A549 (cell line): ENCODE data around the gene RNF220. TPM values are rescaled to one million over a fixed set of nuclear protein-coding genes. Genes with fewer than 3 reads are reported as not detected.

Experiments
- ATAC-seq, 2 experiments: fragments of 200-7000 bp in 1 of 2; fragments of >200 bp in 1 of 2; cut with Nextera tagmentation in 1 of 2; cut with Tn5 transposase in 1 of 2; 3 replicates each; pipeline versions ENCODE4 v1.8.0 to v1.9.1; 2018 to 2020; ENCODE audit warnings: mild to moderate bottlenecking in 1 of 2, moderate library complexity in 1 of 2
- CTCF ChIA-PET: fragments of 300-600 bp; sonication (Branson Sonifier 250); formaldehyde crosslinking; extraction: SDS; loops from one replicate; lab custom pipeline; 2021; ENCODE audit warnings: antibody characterized with exemption, inconsistent platforms; lab: Yijun Ruan, JAX
- POLR2A ChIA-PET: fragments of 350-600 bp; formaldehyde crosslinking; extraction: SDS; loops from one replicate; lab custom pipeline; 2021; ENCODE audit warnings: antibody characterized with exemption, inconsistent platforms; lab: Yijun Ruan, JAX
- DNase-seq, 2 experiments: peaks; one replicate each; pipeline versions ENCODE4 v3.0.0 to v3.0.0-alpha.2; 2011 to 2016; ENCODE audit warnings: low read depth in 1 of 2, low spot score in 1 of 2
- FAIRE-seq: peaks from 2 replicates; lab custom pipeline; 2011; peaks lifted over from hg19 to GRCh38; lab: Jason Lieb, UNC
- H3K27ac ChIP-seq, 2 experiments: fragments of >200 bp; sonication (Bioruptor Twin); formaldehyde crosslinking; 3 replicates each; pipeline ENCODE4 v1.5.1; 2016 to 2017
- H3K4me1 ChIP-seq: fragments of >200 bp; sonication (Bioruptor Twin); formaldehyde crosslinking; 3 replicates; pipeline ENCODE4 v1.6.1; 2016
- H3K4me2 ChIP-seq: fragments of >200 bp; sonication (Bioruptor Twin); formaldehyde crosslinking; 3 replicates; pipeline ENCODE4 v1.6.1; 2016
- H3K4me3 ChIP-seq: fragments of >200 bp; sonication (Bioruptor Twin); formaldehyde crosslinking; 3 replicates; pipeline ENCODE4 v1.5.1; 2016
- H3K9me3 ChIP-seq: fragments of >200 bp; sonication (Bioruptor Twin); formaldehyde crosslinking; 3 replicates; pipeline ENCODE4 v1.6.1; 2016
- CBX2 ChIP-seq: fragments of 200-600 bp; sonication (generic); IDR thresholded peaks from 2 replicates; pipeline ENCODE4 v1.6.1; 2016; ENCODE audit warnings: low read depth, mild to moderate bottlenecking, borderline replicate concordance
- CHD2 ChIP-seq: fragments of 150-350 bp; IDR thresholded peaks from 2 replicates; pipeline ENCODE4 v1.6.1; 2014; ENCODE audit warnings: low read length; ENCODE audit not compliant: partially characterized antibody
- CTCF ChIP-seq: fragments of >200 bp; sonication (Bioruptor Twin); formaldehyde crosslinking; IDR thresholded peaks from 3 replicates; pipeline ENCODE4 v1.5.1; 2016
- E2F6 ChIP-seq: IDR thresholded peaks from 2 replicates; pipeline ENCODE4 v1.6.1; 2012; ENCODE audit warnings: low read depth, borderline replicate concordance
- EHF ChIP-seq: fragments of 250-450 bp; sonication (Bioruptor Pico); IDR thresholded peaks from 2 replicates; pipeline ENCODE4 v1.5.0; 2020; ENCODE audit warnings: mild to moderate bottlenecking
- FOSB ChIP-seq: fragments of 250-450 bp; sonication (Bioruptor Pico); IDR thresholded peaks from 2 replicates; pipeline ENCODE4 v1.5.0; 2020; ENCODE audit warnings: mild to moderate bottlenecking, moderate library complexity
- FOSL2 ChIP-seq, 2 experiments: fragments of 450-650 bp in 1 of 2; fragments of >200 bp in 1 of 2; sonication (Bioruptor Twin) in 1 of 2; formaldehyde crosslinking; IDR thresholded peaks; 2 replicates each; pipeline versions ENCODE4 v1.5.0 to v1.6.1; 2016 to 2020; ENCODE audit warnings: mild to moderate bottlenecking in 1 of 2, moderate library complexity in 1 of 2
- GATA3 ChIP-seq: IDR thresholded peaks from 2 replicates; pipeline ENCODE4 v1.6.1; 2012; ENCODE audit warnings: borderline replicate concordance
- HOXA7 ChIP-seq: fragments of 250-450 bp; sonication (Bioruptor Pico); IDR thresholded peaks from 2 replicates; pipeline ENCODE4 v1.5.0; 2020; ENCODE audit warnings: mild to moderate bottlenecking, moderate library complexity
- JUN ChIP-seq, 2 experiments: fragments of >200 bp; sonication (Bioruptor Twin); formaldehyde crosslinking; IDR thresholded peaks; 2 replicates in 1 of 2; 3 replicates in 1 of 2; pipeline ENCODE4 v1.6.1; 2016 to 2017
- KDM1A ChIP-seq: fragments of 200-600 bp; sonication (generic); IDR thresholded peaks from 2 replicates; pipeline ENCODE4 v1.6.1; 2016; ENCODE audit warnings: low read depth, mild to moderate bottlenecking
- KDM5A ChIP-seq: fragments of 200-600 bp; sonication (generic); IDR thresholded peaks from 2 replicates; pipeline ENCODE4 v1.6.1; 2016; ENCODE audit warnings: antibody characterized with exemption, mild to moderate bottlenecking
- MAFK ChIP-seq: fragments of 450-650 bp; IDR thresholded peaks from 2 replicates; pipeline ENCODE4 v1.6.1; 2014; ENCODE audit not compliant: partially characterized antibody
- PHF8 ChIP-seq: fragments of 200-600 bp; sonication (generic); IDR thresholded peaks from 2 replicates; pipeline ENCODE4 v1.6.1; 2016; ENCODE audit warnings: low read depth, mild to moderate bottlenecking, antibody characterized with exemption, moderate library complexity, borderline replicate concordance
- POLR2A ChIP-seq: IDR thresholded peaks from 2 replicates; pipeline ENCODE4 v1.6.1; 2012; ENCODE audit warnings: mild to moderate bottlenecking, low read length
- RAD21 ChIP-seq, 2 experiments: fragments of >200 bp in 1 of 2; sonication (Bioruptor Twin) in 1 of 2; formaldehyde crosslinking in 1 of 2; IDR thresholded peaks in 1 of 2; conservative IDR thresholded peaks in 1 of 2; 2 replicates in 1 of 2; 3 replicates in 1 of 2; pipeline ENCODE4 v1.6.1; 2012 to 2018; ENCODE audit warnings: inconsistent platforms in 1 of 2
- ZNF302 ChIP-seq: fragments of 250-450 bp; sonication (Bioruptor Pico); IDR thresholded peaks from 2 replicates; pipeline ENCODE4 v1.9.0; 2021; ENCODE audit warnings: inconsistent platforms, mild to moderate bottlenecking, moderate library complexity
- ZSCAN20 ChIP-seq: fragments of 250-450 bp; sonication (Bioruptor Pico); IDR thresholded peaks from 2 replicates; pipeline ENCODE4 v1.8.0; 2022; ENCODE audit warnings: mild to moderate bottlenecking, moderate library complexity
- WGBS: methylation state at CpG from one replicate; pipeline ENCODE4 v1.1.6; 2017; ENCODE audit errors: missing lambda C conversion rate; 5-methylcytosine and 5-hydroxymethylcytosine counted together
- polyA plus RNA-seq, 4 experiments: library from polyadenylated mRNA; depleted of rRNA in 3 of 4; stranded (reverse); fragments of >200 nt; fragmentation: RNase III in 1 of 4; extraction: RNeasy Plus Mini Kit Qiagen cat#74134 plus additional on column Dnase treatment in 1 of 4; gene quantifications; 2 replicates in 3 of 4; 3 replicates in 1 of 4; pipeline ENCODE4 v1.2.3, GENCODE V29; 2011 to 2017
- TF ChIP-seq, protein P1 (sequence below): fragments of 200-600 bp; sonication (generic); IDR thresholded peaks from 2 replicates; pipeline ENCODE4 v1.6.1; 2016; ENCODE audit warnings: antibody characterized with exemption, mild to moderate bottlenecking, moderate library complexity
- TF ChIP-seq, protein P2 (sequence below): IDR thresholded peaks from 2 replicates; pipeline ENCODE4 v1.6.1; 2012

RNF220 gene
- polyA plus RNA-seq, 2 of the 4 experiments (the other 2 are of a cell fraction) = 53.4 to 54.5 TPM

- H3K4me2 ChIP-seq = no peak overlapping the region
- FAIRE-seq (no peak), ATAC-seq (no peak), DNase-seq (no peak)
- H3K9me3 ChIP-seq = no peaks in the 10 kb centered on the region
- CTCF ChIA-PET = interaction anchor here (0.9 kb wide), 1 partner anchor 8 kb away, joined by 4 read pairs; no protein-coding TSS in a partner anchor
- no peak overlapping the region for H3K27ac ChIP-seq
- WGBS = 78% methylated on average over 34 of the region's 63 CpGs
- no peak overlapping the region for H3K4me3 ChIP-seq
- H3K4me1 ChIP-seq = no peaks in the 10 kb centered on the region
- POLR2A ChIA-PET = interaction anchor here (0.8 kb wide), 1 partner anchor 14 kb away, joined by 3 read pairs; no protein-coding TSS in a partner anchor
- TF ChIP-seq POLR2A (no peak), ZNF302 (CRISPR knock-in tag) (no peak), FOSL2 (IDR thresholded peaks at IDR 0.05) (no peak), FOSL2 (CRISPR knock-in tag; IDR thresholded peaks at IDR 0.05) (no peak), RAD21 (conservative IDR thresholded peaks at IDR 0.05 in 1 of 2, IDR thresholded peaks at IDR 0.05 in 1 of 2) (no peak)
Measured at GRCh38 chr1:44616991-44617702, 212.1 kb downstream of the RNF220 start.

DNA sequence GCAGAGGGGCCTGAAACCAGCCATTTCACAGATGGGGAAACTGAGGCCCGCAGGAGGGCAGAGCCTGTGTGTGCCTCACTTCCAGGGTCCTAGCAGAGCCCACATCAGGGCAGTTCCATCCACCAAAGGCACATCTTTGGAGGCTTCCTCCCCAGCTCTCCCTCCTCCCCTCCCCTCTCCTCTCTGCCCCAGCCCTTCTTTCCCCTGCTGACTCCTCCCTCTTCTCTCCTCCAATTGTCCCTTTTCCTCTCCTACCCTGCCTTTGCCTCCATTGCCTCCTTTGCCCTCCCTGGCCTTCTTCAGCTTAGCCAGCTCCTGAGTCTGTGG is 212.6 kb downstream of the RNF220 start:
- Histone ChIP-seq H3K4me3 (no peak overlapping the region), H3K4me2 (no peak overlapping the region), H3K4me1 (no peaks in the 10 kb centered on the region), H3K9me3 (no peaks in the 10 kb centered on the region), H3K27ac (no peak overlapping the region)
- CTCF ChIA-PET = interaction anchor here (0.9 kb wide), 1 partner anchor 9 kb away, joined by 4 read pairs; no protein-coding TSS in a partner anchor
- DNase-seq = no peak
- no peak for ATAC-seq
- no peak for FAIRE-seq
- TF ChIP-seq PHF8 (no peak), ZSCAN20 (CRISPR knock-in tag) (no peak), HOXA7 (CRISPR knock-in tag) (no peak), POLR2A (no peak), GATA3 (no peak), E2F6 (no peak), FOSB (CRISPR knock-in tag) (no peak), JUN (IDR thresholded peaks at IDR 0.05) (no peak), CBX2 (no peak), EHF (no peak), MAFK (no peak), CHD2 (no peak), KDM5A (no peak), RAD21 (conservative IDR thresholded peaks at IDR 0.05 in 1 of 2, IDR thresholded peaks at IDR 0.05 in 1 of 2) (no peak), CTCF (no peak), KDM1A (no peak)
- TF ChIP-seq, protein P1, sequence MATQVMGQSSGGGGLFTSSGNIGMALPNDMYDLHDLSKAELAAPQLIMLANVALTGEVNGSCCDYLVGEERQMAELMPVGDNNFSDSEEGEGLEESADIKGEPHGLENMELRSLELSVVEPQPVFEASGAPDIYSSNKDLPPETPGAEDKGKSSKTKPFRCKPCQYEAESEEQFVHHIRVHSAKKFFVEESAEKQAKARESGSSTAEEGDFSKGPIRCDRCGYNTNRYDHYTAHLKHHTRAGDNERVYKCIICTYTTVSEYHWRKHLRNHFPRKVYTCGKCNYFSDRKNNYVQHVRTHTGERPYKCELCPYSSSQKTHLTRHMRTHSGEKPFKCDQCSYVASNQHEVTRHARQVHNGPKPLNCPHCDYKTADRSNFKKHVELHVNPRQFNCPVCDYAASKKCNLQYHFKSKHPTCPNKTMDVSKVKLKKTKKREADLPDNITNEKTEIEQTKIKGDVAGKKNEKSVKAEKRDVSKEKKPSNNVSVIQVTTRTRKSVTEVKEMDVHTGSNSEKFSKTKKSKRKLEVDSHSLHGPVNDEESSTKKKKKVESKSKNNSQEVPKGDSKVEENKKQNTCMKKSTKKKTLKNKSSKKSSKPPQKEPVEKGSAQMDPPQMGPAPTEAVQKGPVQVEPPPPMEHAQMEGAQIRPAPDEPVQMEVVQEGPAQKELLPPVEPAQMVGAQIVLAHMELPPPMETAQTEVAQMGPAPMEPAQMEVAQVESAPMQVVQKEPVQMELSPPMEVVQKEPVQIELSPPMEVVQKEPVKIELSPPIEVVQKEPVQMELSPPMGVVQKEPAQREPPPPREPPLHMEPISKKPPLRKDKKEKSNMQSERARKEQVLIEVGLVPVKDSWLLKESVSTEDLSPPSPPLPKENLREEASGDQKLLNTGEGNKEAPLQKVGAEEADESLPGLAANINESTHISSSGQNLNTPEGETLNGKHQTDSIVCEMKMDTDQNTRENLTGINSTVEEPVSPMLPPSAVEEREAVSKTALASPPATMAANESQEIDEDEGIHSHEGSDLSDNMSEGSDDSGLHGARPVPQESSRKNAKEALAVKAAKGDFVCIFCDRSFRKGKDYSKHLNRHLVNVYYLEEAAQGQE = no peak
- TF ChIP-seq, protein P2, sequence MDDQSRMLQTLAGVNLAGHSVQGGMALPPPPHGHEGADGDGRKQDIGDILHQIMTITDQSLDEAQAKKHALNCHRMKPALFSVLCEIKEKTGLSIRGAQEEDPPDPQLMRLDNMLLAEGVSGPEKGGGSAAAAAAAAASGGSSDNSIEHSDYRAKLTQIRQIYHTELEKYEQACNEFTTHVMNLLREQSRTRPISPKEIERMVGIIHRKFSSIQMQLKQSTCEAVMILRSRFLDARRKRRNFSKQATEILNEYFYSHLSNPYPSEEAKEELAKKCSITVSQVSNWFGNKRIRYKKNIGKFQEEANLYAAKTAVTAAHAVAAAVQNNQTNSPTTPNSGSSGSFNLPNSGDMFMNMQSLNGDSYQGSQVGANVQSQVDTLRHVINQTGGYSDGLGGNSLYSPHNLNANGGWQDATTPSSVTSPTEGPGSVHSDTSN = no peak
- 29% methylated on average over 1 of the region's 1 CpG for WGBS
- POLR2A ChIA-PET = interaction anchor here (0.8 kb wide), 1 partner anchor 14 kb away, joined by 3 read pairs; no protein-coding TSS in a partner anchor
